ENCODE measurements around the gene MBNL1.

GRCh38 chr3:152321200-152321954 lies 52.6 kb downstream of the MBNL1 start:
- TF ChIP-seq POLR2A (IDR thresholded peaks at IDR 0.05) (no peak), CTCF (IDR thresholded peaks at IDR 0.05) (no peak), POLR2AphosphoS5 (IDR thresholded peaks at IDR 0.05) (no peak)

Data from breast epithelium (tissue), 3 donors.